Inferior parietal cortex (tissue), 1 donor: ENCODE data around the gene SMIM1.
"Not testable (repeated sequence)": the region's sequence is repeated elsewhere in the genome, so short reads cannot be mapped to it uniquely, and the experiment has no call there.

Experiments used
- DNase-seq: peaks from one replicate; pipeline ENCODE4 v3.0.0-alpha.2; 2016; ENCODE audit errors: extremely low spot score

Gene SMIM1

DNA sequence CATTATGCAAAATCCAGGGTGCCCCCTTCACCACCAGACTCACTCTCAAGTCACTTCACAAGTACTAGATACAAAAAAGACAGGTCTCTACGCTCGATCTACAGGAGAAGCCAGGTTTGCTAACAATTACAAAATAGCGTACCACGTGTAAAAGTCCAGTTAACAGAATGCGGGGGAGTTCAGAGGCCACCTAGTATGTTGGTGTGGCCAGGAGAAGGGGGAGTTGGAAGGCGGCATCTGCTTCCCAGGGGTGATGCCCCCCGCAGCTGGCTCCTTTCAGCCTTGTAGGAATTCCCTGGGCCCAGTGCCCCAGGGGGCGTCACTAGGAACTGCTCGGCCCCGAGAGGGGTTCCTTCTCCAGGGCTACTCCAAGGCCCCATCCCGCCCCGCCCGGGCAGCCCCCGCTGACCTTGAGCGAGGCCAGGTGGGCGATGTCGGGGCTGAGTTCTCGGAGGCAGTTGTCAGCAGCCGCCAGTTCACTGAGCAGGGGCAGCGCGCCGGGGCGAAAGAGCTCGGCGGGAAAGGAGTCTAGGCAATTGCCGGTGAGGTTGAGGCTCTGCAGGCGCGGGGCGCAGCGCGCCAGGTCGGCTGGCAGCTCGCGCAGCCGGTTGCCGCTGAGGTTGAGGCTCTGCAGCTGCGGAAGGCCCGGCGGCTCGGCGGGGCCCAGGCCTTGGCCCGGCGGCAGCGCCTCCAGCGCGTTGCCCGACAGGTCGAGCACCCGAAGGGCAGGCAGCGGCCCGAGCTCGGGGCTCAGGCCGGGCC, 23.1 kb downstream of the SMIM1 start:
- no peak for DNase-seq

DNA sequence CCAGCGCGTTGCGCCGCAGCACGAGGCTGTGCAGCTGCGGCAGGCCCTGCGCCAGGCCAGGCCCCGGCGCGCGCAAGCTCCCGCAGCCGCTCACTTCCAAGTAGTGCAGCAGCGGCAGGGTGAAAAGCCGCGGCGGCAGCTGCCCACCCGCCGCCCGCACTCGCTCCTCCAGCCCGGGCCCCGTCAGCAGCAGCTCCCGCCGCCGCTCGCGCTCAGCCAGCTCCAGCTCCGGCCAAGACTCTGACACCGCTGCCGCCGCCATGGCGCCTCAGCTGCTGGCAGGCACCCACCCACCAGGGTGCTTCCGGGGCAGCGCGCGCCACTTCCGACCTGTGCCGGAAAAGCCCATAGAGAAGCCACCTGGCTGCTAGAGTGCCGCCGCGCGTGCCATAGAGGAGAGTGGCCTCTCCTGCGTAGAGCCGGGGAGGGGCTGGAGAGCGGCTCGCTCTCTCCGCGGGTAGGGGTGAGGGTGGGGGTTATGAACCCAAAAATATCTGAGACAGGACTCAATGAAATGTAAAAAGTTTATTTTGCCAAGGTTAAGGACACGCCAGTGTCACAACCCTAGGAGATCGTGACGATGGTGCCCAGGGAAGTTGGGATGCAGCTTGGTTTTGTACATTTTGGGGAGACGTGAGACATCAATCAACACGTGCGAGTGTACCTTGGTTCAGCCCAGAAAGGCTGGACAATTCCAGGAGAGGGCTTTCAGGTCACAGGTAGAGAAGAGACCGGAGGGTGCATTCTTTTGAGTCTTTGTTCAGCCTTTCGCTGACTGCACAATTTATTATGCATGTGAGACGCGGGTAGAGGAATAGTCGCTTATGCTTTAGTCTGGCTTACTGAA, 23.9 kb downstream of the SMIM1 start, which contains the start of gene LRRC47:
Gene LRRC47, minus strand, starts transcription at position 284 of the 847 bp plus-strand sequence. Its CDS starts 22 bp downstream, at position 262.
- peak; percentile 96 for DNase-seq

DNA sequence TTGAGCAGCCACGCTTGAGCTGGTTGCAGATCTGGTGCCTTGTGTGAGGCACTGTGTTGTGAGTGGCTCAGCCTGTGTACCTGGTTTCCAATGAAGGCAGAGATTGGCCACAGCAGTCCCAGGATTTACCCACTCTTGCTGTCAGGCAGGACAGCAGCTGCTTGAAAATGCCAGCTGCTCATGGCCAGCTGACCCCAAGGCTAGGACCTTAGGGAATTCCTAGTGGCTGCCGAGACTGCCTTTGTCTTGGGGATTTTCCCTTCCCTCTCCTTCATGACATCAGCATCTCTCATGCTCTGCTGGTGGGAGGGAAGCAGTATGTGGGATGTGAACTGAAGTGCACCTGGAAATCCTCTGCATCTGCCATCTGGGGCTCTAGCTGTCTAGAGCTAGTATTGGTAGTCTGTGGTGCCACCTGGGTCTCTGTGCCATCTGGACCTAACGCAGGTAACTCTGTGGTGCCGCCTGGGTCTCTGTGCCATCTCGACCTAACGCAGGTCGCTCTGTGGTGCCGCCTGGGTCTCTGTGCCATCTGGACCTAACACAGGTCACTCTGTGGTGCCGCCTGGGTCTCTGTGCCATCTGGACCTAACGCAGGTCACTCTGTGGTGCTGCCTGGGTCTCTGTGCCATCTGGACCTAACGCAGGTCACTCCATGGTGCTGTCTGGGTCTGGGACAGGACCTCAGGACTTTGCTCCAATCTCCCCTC, 27.6 kb downstream of the SMIM1 start:
- DNase-seq: no peak

DNA sequence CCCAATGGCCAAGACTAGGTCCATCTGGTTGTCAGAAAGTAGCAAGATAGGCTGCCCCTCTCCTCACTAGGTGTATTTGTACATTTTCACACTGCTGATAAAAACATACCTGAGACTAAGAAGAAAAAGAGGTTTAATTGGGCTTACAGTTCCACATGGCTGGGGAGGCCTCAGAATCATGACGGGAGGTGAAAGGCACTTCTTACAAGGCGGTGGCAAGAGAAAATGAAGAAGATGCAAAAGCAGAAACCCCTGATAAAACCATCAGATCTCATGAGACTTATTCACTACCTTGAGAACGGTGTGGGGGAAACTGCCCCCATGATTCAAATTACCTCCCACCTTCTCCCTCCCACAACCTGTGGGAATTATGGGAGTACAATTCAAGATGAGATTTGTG, 28.2 kb downstream of the SMIM1 start:
- not testable (repeated sequence) for DNase-seq

GRCh38 chr1:3803905-3804626, 31.5 kb downstream of the SMIM1 start:
- no peak for DNase-seq

DNA sequence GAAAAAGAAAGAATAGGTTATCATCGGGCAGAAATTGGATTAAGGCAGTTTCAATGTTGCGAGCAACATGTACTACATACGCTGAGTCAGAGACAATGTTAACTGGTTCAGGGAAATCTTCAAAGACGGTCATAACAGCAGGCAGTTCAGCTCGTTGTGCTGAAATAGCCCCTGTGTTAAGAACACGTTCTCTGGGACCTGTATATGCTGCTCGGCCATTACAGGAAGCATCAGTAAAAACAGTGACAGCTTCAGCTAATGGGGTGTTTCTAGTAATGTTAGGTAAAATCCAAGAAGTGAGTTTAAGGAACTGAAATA, 32.0 kb downstream of the SMIM1 start:
- not testable (repeated sequence) for DNase-seq

DNA sequence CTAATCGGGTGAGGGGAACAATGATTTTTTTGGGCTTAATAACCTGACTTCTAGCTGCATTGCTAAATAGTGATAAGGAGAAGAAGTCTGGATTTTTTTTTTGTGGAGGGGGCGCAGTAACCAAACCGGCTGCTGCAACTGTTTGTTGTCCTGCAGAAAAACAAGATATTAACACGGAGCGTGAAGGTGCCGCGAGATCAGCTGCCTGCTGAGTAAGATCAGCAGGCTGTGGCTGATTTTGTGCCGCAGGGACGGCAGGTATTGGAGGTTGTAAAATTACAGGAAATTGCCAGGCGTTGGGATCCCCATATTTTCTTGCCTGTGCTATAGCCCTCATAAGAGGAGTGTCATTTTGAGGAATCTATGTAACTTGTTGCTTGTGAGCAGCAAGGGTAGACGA, 32.5 kb downstream of the SMIM1 start:
- DNase-seq: no peak

- no peak for DNase-seq
These were observed 35.2 kb downstream of the SMIM1 start for GRCh38 chr1:3807769-3808168.

DNA sequence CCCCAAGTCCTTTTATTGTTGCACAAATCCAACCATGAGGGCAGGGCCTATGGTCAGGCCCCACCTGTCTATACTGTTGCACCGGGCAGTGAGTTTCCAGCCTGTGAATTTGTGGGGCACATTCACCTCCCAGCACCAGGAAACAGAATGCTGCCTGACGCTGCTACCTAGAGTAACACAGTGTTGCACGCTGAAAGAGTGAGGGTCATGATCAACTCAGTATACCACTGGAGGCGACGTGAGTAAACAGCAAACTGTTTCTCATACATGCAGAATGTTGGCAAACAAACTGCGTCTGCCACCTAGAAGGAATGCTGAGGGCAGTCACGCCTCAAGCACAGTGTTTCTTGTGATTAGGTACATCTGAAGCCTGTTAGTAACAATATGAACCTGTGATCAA, 37.1 kb downstream of the SMIM1 start:
- DNase-seq: no peak

GRCh38 chr1:3810149-3810761, 37.7 kb downstream of the SMIM1 start:
- DNase-seq: not testable (repeated sequence)

DNA sequence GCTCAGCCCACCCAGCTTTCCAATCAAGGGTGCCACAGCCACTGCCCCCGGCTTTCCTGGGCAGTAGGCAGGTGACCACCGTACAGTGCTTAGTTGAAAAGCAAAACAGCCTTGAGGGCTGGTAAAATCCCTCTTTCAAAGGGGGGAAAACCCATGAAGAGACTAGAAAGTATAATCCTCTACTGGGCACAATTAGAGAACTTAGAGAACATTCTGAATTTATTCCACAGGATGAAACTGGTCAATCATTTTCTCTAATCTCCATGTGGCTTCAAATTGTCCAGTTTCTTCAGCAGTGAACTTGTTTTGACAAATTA, 39.0 kb downstream of the SMIM1 start:
- no peak for DNase-seq

DNA sequence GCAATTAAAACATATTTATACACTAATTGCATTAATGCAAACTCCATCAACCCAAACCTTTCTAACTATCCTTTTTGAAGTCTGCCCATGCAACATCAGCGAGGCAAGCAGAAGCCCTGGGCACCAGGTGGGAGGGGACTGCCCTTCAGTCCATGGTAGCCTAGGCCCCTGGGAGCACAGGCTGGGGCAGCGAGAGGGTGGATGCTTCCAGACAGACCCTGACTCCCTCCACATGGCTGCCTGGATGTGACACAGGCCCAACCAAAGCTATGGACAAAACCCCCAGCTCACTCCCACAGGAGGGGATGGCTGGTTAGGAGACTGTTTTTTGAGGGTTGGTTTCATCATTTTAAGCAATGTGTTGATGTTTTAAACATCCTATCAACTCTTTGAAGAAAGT, 41.5 kb downstream of the SMIM1 start:
- no peak for DNase-seq

DNA sequence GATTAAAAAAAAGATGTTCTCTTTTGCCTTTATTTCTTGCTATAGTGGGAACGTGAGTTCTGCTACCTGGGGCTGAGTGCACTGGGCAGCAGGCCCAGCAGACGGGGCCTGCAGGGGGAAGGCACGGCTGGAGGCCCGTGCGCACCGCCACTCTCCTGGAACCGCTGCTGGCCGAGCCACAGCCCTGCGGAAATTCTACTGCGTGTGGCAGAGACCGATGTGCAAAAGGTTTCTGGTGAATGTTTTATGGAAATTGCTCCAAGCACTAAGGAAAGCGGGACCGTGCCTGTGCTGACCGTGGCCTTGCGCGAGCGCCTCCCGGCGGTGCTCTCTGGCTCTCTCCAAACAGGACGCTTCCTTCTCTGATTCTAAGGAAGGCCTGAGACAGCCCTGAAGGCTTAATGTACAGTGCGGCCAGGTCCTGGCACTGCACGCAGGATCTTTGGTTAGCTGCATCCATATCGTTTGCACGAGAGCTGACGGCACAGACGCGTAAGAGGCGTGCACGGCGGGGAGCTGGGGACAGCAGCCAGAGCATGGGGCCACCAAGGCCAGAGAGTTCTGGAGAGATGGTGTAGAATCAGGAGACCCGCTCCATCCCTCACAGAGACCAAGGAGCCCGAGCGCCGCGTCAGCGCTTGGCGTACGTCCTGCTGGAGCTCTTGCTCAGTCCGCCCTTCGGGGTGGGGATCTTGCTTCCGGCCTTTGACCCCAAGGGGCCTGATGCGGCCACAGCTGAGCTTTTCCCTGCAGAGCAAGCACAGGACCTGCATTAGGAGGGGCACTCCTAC, 42.4 kb downstream of the SMIM1 start:
- DNase-seq: no peak

DNA sequence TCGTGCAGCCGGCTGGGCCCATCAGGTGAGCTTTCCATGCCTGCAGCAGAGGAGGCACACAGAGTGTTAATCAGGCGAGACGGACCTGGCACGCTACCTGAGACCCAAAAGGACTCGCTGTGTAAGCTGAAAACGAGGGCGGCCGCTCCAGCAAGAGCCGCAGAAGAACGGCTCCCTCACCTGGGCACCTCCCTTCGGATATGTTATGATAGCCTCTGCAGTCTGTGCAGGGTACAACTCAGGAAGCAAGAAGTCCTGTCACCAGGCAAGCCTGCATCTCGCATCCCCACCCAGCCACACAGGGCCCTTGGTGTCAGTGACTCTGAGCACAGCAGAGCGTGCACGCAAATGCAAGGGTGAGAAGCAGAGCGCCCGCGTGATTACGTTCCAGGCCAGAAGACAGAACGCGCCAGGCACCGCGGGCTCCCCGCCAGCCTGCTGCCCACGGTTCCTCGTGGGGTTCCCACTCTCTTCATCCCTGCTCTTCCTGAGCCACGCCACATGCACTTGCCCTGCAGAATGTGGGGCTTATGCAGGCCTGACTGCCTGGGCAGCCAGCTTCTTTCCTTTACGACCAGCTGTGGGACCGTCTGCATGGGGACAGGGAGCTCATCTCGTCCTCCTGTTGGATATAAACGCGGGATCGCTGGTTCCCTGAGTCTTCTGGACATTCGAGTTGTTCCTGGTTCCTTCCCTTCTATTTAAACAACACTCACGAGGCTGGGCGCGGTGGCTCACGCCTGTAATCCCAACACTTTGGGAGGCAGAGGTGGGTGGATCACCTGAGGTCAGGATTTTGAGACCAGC, 44.0 kb downstream of the SMIM1 start:
- no peak for DNase-seq

DNA sequence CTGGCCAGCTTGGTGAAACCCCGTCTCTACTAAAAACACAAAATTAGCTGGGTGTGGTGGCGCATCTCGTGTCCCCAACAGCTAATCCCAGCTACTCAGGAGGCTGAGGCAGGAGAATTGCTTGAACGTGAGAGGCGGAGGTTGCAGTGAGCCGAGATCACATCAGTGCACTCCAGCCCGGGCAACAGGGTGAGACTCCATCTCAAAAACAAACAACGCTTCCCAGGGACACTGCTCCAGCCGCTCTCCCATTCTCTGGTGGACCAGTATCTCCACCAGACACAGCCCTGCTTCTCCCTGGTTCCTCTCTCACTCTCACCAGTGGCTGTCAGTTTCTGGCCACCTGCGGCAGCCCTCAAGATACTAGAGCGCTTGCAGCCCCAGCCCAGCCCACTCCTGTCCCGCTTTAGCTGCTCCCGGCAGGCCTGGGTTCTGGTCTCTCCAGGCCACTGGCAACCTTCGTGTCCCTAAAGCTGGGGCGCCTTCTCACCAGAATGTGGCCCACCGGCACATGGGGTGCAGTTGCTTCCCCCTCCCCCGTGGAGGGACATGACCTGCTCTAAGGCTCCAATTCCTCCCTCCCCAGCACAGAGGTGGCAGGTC, 44.7 kb downstream of the SMIM1 start:
- DNase-seq: no peak

GRCh38 chr1:3817821-3818597, 45.5 kb downstream of the SMIM1 start:
- DNase-seq: no peak

- no peak for DNase-seq
These were observed 47.2 kb downstream of the SMIM1 start for GRCh38 chr1:3819771-3820200.

DNA sequence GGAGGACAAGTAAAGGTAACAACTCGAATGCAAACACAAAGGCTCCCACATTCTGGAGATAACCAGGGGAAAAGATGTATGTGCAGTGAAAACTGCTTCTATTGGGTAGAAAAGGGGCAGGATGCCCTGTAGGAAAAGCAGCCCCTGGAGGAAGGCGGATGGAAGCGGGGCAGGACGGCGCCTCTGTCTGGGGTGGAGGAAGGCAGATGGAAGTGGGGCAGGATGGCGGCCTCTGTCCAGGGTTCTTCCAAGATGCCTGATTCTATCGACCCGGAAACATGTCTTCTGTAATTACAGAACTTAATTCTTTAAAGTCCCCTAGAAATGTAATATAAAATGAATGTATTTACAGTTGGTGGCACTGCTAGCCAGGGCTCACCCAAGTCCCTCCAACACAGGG, 47.8 kb downstream of the SMIM1 start:
- DNase-seq: no peak

DNA sequence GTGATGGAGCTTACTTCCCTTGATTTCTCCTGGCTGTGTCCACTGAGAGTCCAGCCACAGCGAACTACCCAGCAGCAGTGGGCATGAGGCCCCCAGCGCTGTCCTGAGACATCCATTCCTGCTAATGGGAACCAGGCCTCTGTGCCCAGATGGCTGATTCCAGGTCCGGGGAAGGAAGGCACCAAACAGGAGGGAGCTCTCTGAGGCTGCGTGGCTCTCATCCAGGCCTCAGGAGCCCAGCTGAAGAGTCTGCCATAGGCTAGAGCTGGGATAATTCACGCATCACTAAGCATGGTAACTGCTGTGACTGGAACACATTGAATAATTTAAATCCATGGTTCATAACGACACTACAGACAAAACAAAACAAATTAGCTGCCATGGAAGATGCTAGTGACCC, 48.5 kb downstream of the SMIM1 start:
- no peak for DNase-seq
